Natural killer cell (primary cell): ENCODE measurements around the gene DNAL4. TPM values are rescaled to one million over a fixed set of nuclear protein-coding genes. Genes with fewer than 3 reads are reported as not detected.

Experiments
- ATAC-seq, 3 donors: fragments of 150-1000 bp in 2 of 3; fragments of 200-7000 bp in 1 of 3; cut with Tn5 transposase; 1 replicate in 1 of 3; 2 replicates in 2 of 3; pipeline ENCODE4 v1.10.0; 2021; ENCODE audit warnings: mild to moderate bottlenecking in 2 of 3, moderate library complexity in 2 of 3
- DNase-seq, 2 donors: peaks; one replicate each; pipeline versions ENCODE4 v3.0.0 to v3.0.0-alpha.2; 2013 to 2021; ENCODE audit warnings: mixed read lengths in 1 of 2
- H3K27ac ChIP-seq: one replicate; pipeline ENCODE4 v1.5.1; 2013; ENCODE audit warnings: mild to moderate bottlenecking, low read length
- H3K27me3 ChIP-seq: one replicate; pipeline ENCODE4 v1.6.1; 2013; ENCODE audit warnings: low read length; ENCODE audit not compliant: control insufficient read depth, insufficient read depth
- H3K36me3 ChIP-seq: one replicate; pipeline ENCODE4 v1.6.1; 2013; ENCODE audit warnings: low read length; ENCODE audit not compliant: control insufficient read depth, insufficient read depth
- H3K4me1 ChIP-seq: one replicate; pipeline ENCODE4 v1.6.1; 2013; ENCODE audit warnings: low read length; ENCODE audit not compliant: control insufficient read depth, insufficient read depth
- H3K4me3 ChIP-seq: one replicate; pipeline ENCODE4 v1.5.1; 2013; ENCODE audit warnings: low read length
- H3K9me3 ChIP-seq: one replicate; pipeline ENCODE4 v1.6.1; 2013; ENCODE audit warnings: low read length; ENCODE audit not compliant: control insufficient read depth, insufficient read depth
- H3K27ac Mint-ChIP-seq, 2 donors: one replicate each; pipeline ENCODE4 v1.8.0; 2022; ENCODE audit warnings: mild to moderate bottlenecking in 2 of 2, mixed read lengths in 2 of 2, moderate library complexity in 1 of 2
- H3K27me3 Mint-ChIP-seq, 2 donors: one replicate each; pipeline ENCODE4 v1.8.0; 2022; ENCODE audit warnings: low read depth in 2 of 2, mixed read lengths in 2 of 2
- H3K36me3 Mint-ChIP-seq: one replicate; pipeline ENCODE4 v1.8.0; 2022; ENCODE audit warnings: mixed read lengths
- H3K4me1 Mint-ChIP-seq, 2 donors: one replicate each; pipeline ENCODE4 v1.8.0; 2022; ENCODE audit warnings: mixed read lengths in 2 of 2
- H3K4me3 Mint-ChIP-seq: one replicate; pipeline ENCODE4 v1.8.0; 2022; ENCODE audit warnings: mild to moderate bottlenecking, moderate library complexity, mixed read lengths
- H3K9me3 Mint-ChIP-seq, 2 donors: one replicate each; pipeline ENCODE4 v1.8.0; 2022; ENCODE audit warnings: mixed read lengths in 2 of 2
- CTCF ChIP-seq: fragments of 200-600 bp; IDR thresholded peaks from one replicate; pipeline ENCODE4 v1.8.0; 2022; ENCODE audit warnings: antibody characterized with exemption
- WGBS: methylation state at CpG from one replicate; pipeline ENCODE4 v1.1.7; 2013; ENCODE audit warnings: missing lambda C conversion rate; ENCODE audit not compliant: insufficient coverage; 5-methylcytosine and 5-hydroxymethylcytosine counted together
- intact Hi-C: fragments of 100-400 bp; cut with micrococcal nuclease; formaldehyde crosslinking; loops from one replicate; pipeline ENCODE4 v1.14.2; 2022
- total RNA-seq, 4 donors: library from RNA; stranded (reverse); fragments of 120-200 nt in 1 of 4; gene quantifications; one replicate each; pipeline versions ENCODE4 v1.2.3 to v1.2.4, GENCODE V29; 2013 to 2022

The DNAL4 gene
- total RNA-seq, 3 donors from 2014 or later (not counting 1 experiment from before 2014, with no cell fraction given), result 5.4 to 9.8 (median 6.2) TPM

- ATAC-seq (no peak), DNase-seq (no peak)
- Mint-ChIP-seq H3K36me3 (no peaks in the 10 kb centered on the region), H3K9me3 (no peaks in the 10 kb centered on the region), H3K27ac (no peak overlapping the region), H3K4me1 (peaks cover 4 to 16% of the 10 kb centered on the region in 2 donors), H3K4me3 (no peak overlapping the region), H3K27me3 (no peaks in the 10 kb centered on the region)
- Histone ChIP-seq H3K27me3 (no peaks in the 10 kb centered on the region), H3K4me1 (peaks cover 8% of the 10 kb centered on the region), H3K27ac (no peak overlapping the region), H3K4me3 (no peak overlapping the region), H3K36me3 (no peaks in the 10 kb centered on the region), H3K9me3 (no peaks in the 10 kb centered on the region)
- TF ChIP-seq CTCF, result no peak
- 83% methylated on average over 9 of the region's 9 CpGs for WGBS
- intact Hi-C loops, result no loop called here
These were observed 26.6 kb downstream of the DNAL4 start for GRCh38 chr22:38767313-38767712.

- peak; percentile 47 for TF ChIP-seq CTCF
These were observed 27.7 kb downstream of the DNAL4 start for GRCh38 chr22:38766076-38766777.

GRCh38 chr22:38762551-38762983 lies 31.4 kb downstream of the DNAL4 start:
- no peak for TF ChIP-seq CTCF
- 93% methylated on average over 10 of the region's 11 CpGs for WGBS
- H3K9me3 ChIP-seq, result no peaks in the 10 kb centered on the region
- no peaks in the 10 kb centered on the region for H3K36me3 ChIP-seq
- ATAC-seq (no peak), DNase-seq (no peak)
- no peak overlapping the region for H3K4me3 ChIP-seq
- Mint-ChIP-seq H3K27me3 (no peaks in the 10 kb centered on the region), H3K4me3 (no peak overlapping the region), H3K27ac (no peak overlapping the region), H3K36me3 (no peaks in the 10 kb centered on the region), H3K9me3 (no peaks in the 10 kb centered on the region), H3K4me1 (peaks cover 10 to 22% of the 10 kb centered on the region in 2 donors)
- H3K4me1 ChIP-seq, result peaks cover 45% of the 10 kb centered on the region
- H3K27ac ChIP-seq, result no peak overlapping the region
- H3K27me3 ChIP-seq, result no peaks in the 10 kb centered on the region
- intact Hi-C loops, result no loop called here

More at GRCh38 chr22:38766076-38766777, 27.7 kb downstream of the DNAL4 start:
- H3K9me3 Mint-ChIP-seq, result no peaks in the 10 kb centered on the region
- H3K36me3 ChIP-seq, result no peaks in the 10 kb centered on the region
- ATAC-seq (peak in 2 of 3 donors; percentile 66 to 67), DNase-seq (peak; percentile 35 to 74)
- H3K27me3 ChIP-seq, result no peaks in the 10 kb centered on the region
- H3K4me3 ChIP-seq, result no peak overlapping the region
- no peak overlapping the region for H3K4me3 Mint-ChIP-seq
- H3K9me3 ChIP-seq, result no peaks in the 10 kb centered on the region
- H3K4me1 Mint-ChIP-seq, result peaks cover 4 to 16% of the 10 kb centered on the region in 2 donors
- no peak overlapping the region for H3K27ac Mint-ChIP-seq
- no peaks in the 10 kb centered on the region for H3K36me3 Mint-ChIP-seq
- H3K27ac ChIP-seq, result no peak overlapping the region
- WGBS, result 77% methylated on average over 14 of the region's 14 CpGs
- no peaks in the 10 kb centered on the region for H3K27me3 Mint-ChIP-seq
- intact Hi-C loops, result no loop called here
- peaks cover 11% of the 10 kb centered on the region for H3K4me1 ChIP-seq
